Panc1 (cell line): ENCODE results near the gene TRAPPC5. TPM values are rescaled to one million over a fixed set of nuclear protein-coding genes. Genes with fewer than 3 reads are reported as not detected.

Experiments
- ATAC-seq: fragments of 200-7000 bp; cut with Tn5 transposase; 2 replicates; pipeline ENCODE4 v1.9.1; 2020; ENCODE audit warnings: mild to moderate bottlenecking, moderate library complexity
- BruUV-seq: library from RNA; stranded (reverse); fragments of 400-500 nt; replicated peaks from 2 replicates; lab custom pipeline; 2021; lab: Mats Ljungman, UMichigan
- CTCF ChIA-PET: fragments of 300-600 bp; sonication (Branson Sonifier 250); formaldehyde crosslinking; loops from one replicate; lab custom pipeline; 2022; ENCODE audit warnings: antibody characterized with exemption; lab: Charles Lee
- POLR2A ChIA-PET: fragments of 300-600 bp; sonication (Branson Sonifier 250); formaldehyde crosslinking; loops from one replicate; lab custom pipeline; 2022; ENCODE audit warnings: antibody characterized with exemption; lab: Charles Lee
- DNase-seq: peaks from one replicate; pipeline ENCODE4 v3.0.0-alpha.2; 2010; ENCODE audit warnings: low read depth, low spot score
- H3K27ac ChIP-seq: 2 replicates; pipeline ENCODE4 v1.5.1; 2011; ENCODE audit warnings: mild to moderate bottlenecking, low read length, inconsistent platforms
- H3K27me3 ChIP-seq: fragments of 200-500 bp; sonication (Bioruptor generic); 2 replicates; pipeline ENCODE4 v1.6.0; 2014; ENCODE audit warnings: low read length, inconsistent platforms; ENCODE audit not compliant: control insufficient read depth, insufficient read depth
- H3K36me3 ChIP-seq: fragments of 200-500 bp; sonication (Bioruptor generic); 2 replicates; pipeline ENCODE4 v1.5.1; 2014; ENCODE audit warnings: inconsistent platforms, mild to moderate bottlenecking, low read length, moderate library complexity; ENCODE audit not compliant: control insufficient read depth, insufficient read depth
- H3K4me1 ChIP-seq: 2 replicates; pipeline ENCODE4 v1.5.1; 2011; ENCODE audit warnings: inconsistent platforms, mild to moderate bottlenecking, low read length, moderate library complexity; ENCODE audit not compliant: control insufficient read depth, insufficient read depth
- H3K4me3 ChIP-seq, 2 experiments: 2 replicates each; pipeline ENCODE4 v1.5.1; 2011 to 2012; ENCODE audit warnings: low read depth in 2 of 2, low read length in 2 of 2, mild to moderate bottlenecking in 2 of 2, inconsistent platforms in 1 of 2, moderate library complexity in 1 of 2
- H3K9me3 ChIP-seq: fragments of 200-500 bp; sonication (Bioruptor generic); 2 replicates; pipeline ENCODE4 v1.5.1; 2014; ENCODE audit warnings: low read depth, mild to moderate bottlenecking, inconsistent platforms, low read length, moderate library complexity; ENCODE audit not compliant: control insufficient read depth, insufficient read depth
- POLR2AphosphoS5 ChIP-seq: IDR thresholded peaks from 2 replicates; pipeline ENCODE4 v1.6.1; 2012; ENCODE audit warnings: mild to moderate bottlenecking, low read depth, low read length, moderate library complexity
- SIN3A ChIP-seq: IDR thresholded peaks from 2 replicates; pipeline ENCODE4 v1.6.1; 2012; ENCODE audit warnings: low read depth, mild to moderate bottlenecking, low read length, moderate library complexity, borderline replicate concordance; ENCODE audit not compliant: insufficient read depth
- TCF7L2 ChIP-seq: IDR thresholded peaks from 2 replicates; pipeline ENCODE4 v1.6.1; 2011; ENCODE audit warnings: mild to moderate bottlenecking, low read depth, low read length, inconsistent platforms
- in situ Hi-C: cut with HindIII; loops from 2 replicates; pipeline ENCODE4 v1.10.0; 2016; ENCODE audit warnings: low sequenced_read_pairs, low pct_unique_long_range_greater_than_20kb
- intact Hi-C: fragments of 100-400 bp; cut with micrococcal nuclease; formaldehyde crosslinking; loops from one replicate; pipeline ENCODE4 v1.10.0; 2022; ENCODE audit not compliant: unreplicated experiment
- total RNA-seq: library from RNA; stranded (reverse); gene quantifications from one replicate; pipeline ENCODE4 v1.2.1, GENCODE V29; 2021; ENCODE audit not compliant: unreplicated experiment
- TF ChIP-seq, protein P1 (sequence below): fragments of 450-650 bp; IDR thresholded peaks from 2 replicates; pipeline ENCODE4 v1.5.1; 2017; ENCODE audit warnings: mild to moderate bottlenecking
- TF ChIP-seq, protein P2 (sequence below), 2 experiments: IDR thresholded peaks; 2 replicates each; pipeline ENCODE4 v1.6.1; 2011 to 2012; ENCODE audit warnings: low read depth in 2 of 2, control low read depth in 1 of 2, low read length in 1 of 2, mild to moderate bottlenecking in 1 of 2, moderate library complexity in 1 of 2; ENCODE audit not compliant: insufficient read depth in 1 of 2

TRAPPC5 gene
- total RNA-seq, 1 experiment from 2014 or later, result 101 TPM

- ChIA-PET CTCF (no interaction called here), POLR2A (no interaction called here)
- intact Hi-C loops, result no loop called here
- ATAC-seq, result no peak; the same call in 1 of the 2 replicates
- no peaks in the 10 kb centered on the region for H3K36me3 ChIP-seq
- no peaks in the 10 kb centered on the region for H3K4me1 ChIP-seq
- H3K27ac ChIP-seq, result no peak overlapping the region
- no TSS peak for BruUV-seq
- no peaks in the 10 kb centered on the region for H3K9me3 ChIP-seq
- TF ChIP-seq TCF7L2 (no peak), POLR2AphosphoS5 (no peak), SIN3A (no peak)
- TF ChIP-seq, protein P1, sequence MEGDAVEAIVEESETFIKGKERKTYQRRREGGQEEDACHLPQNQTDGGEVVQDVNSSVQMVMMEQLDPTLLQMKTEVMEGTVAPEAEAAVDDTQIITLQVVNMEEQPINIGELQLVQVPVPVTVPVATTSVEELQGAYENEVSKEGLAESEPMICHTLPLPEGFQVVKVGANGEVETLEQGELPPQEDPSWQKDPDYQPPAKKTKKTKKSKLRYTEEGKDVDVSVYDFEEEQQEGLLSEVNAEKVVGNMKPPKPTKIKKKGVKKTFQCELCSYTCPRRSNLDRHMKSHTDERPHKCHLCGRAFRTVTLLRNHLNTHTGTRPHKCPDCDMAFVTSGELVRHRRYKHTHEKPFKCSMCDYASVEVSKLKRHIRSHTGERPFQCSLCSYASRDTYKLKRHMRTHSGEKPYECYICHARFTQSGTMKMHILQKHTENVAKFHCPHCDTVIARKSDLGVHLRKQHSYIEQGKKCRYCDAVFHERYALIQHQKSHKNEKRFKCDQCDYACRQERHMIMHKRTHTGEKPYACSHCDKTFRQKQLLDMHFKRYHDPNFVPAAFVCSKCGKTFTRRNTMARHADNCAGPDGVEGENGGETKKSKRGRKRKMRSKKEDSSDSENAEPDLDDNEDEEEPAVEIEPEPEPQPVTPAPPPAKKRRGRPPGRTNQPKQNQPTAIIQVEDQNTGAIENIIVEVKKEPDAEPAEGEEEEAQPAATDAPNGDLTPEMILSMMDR, result no peak
- TF ChIP-seq, protein P2, sequence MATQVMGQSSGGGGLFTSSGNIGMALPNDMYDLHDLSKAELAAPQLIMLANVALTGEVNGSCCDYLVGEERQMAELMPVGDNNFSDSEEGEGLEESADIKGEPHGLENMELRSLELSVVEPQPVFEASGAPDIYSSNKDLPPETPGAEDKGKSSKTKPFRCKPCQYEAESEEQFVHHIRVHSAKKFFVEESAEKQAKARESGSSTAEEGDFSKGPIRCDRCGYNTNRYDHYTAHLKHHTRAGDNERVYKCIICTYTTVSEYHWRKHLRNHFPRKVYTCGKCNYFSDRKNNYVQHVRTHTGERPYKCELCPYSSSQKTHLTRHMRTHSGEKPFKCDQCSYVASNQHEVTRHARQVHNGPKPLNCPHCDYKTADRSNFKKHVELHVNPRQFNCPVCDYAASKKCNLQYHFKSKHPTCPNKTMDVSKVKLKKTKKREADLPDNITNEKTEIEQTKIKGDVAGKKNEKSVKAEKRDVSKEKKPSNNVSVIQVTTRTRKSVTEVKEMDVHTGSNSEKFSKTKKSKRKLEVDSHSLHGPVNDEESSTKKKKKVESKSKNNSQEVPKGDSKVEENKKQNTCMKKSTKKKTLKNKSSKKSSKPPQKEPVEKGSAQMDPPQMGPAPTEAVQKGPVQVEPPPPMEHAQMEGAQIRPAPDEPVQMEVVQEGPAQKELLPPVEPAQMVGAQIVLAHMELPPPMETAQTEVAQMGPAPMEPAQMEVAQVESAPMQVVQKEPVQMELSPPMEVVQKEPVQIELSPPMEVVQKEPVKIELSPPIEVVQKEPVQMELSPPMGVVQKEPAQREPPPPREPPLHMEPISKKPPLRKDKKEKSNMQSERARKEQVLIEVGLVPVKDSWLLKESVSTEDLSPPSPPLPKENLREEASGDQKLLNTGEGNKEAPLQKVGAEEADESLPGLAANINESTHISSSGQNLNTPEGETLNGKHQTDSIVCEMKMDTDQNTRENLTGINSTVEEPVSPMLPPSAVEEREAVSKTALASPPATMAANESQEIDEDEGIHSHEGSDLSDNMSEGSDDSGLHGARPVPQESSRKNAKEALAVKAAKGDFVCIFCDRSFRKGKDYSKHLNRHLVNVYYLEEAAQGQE (IDR thresholded peaks at IDR 0.05; ENCODE audit: insufficient read depth in 1 of 2, low read depth in 2 of 2, low read length in 1 of 2), result no peak
- no peak overlapping the region for H3K4me3 ChIP-seq
- in situ Hi-C loops, result no loop called here
- no peaks in the 10 kb centered on the region for H3K27me3 ChIP-seq
- no peak for DNase-seq
Measured at GRCh38 chr19:7645656-7646425, 34.8 kb upstream of the TRAPPC5 start.

GRCh38 chr19:7646426-7646700 is 34.3 kb upstream of the TRAPPC5 start:
- intact Hi-C loops, result no loop called here
- DNase-seq, result no peak
- Histone ChIP-seq H3K4me1 (no peaks in the 10 kb centered on the region), H3K27me3 (no peaks in the 10 kb centered on the region), H3K4me3 (no peak overlapping the region), H3K36me3 (no peaks in the 10 kb centered on the region), H3K9me3 (no peaks in the 10 kb centered on the region), H3K27ac (no peak overlapping the region)
- ATAC-seq, result no peak
- ChIA-PET CTCF (no interaction called here), POLR2A (no interaction called here)
- in situ Hi-C loops, result no loop called here
- no peak for TF ChIP-seq SIN3A
- TF ChIP-seq POLR2AphosphoS5, result no peak
- no TSS peak for BruUV-seq

DNA sequence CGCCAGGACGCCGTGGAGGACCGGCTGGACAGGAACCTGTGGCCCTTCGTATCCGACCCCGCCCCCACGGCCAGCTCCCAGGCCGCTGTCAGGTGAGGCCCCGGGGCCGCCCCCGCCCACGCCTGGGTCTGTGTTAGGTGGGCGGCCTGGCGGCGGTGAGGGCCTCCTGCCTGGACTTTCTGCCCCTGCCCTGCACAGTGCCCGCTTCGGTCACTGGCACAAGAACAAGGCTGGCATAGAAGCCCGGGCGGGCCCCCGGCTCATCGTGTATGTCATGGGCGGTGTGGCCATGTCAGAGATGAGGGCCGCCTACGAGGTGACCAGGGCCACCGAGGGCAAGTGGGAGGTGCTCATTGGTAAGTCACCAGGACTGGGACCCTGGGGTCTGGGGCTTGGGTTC is 33.5 kb upstream of the TRAPPC5 start:
- TF ChIP-seq SIN3A, result no peak
- TF ChIP-seq, protein P1, result no peak
- intact Hi-C loops, result no loop called here
- H3K27me3 ChIP-seq, result no peaks in the 10 kb centered on the region

More for the DNA sequence above, 33.5 kb upstream of the TRAPPC5 start:
- Histone ChIP-seq H3K4me1 (no peaks in the 10 kb centered on the region), H3K4me3 (no peak overlapping the region), H3K36me3 (no peaks in the 10 kb centered on the region), H3K9me3 (no peaks in the 10 kb centered on the region), H3K27ac (no peak overlapping the region)
- no peak for ATAC-seq
- in situ Hi-C loops, result no loop called here
- ChIA-PET CTCF (no interaction called here), POLR2A (no interaction called here)
- DNase-seq, result no peak
- no TSS peak for BruUV-seq
